Measurements from ENCODE around the gene RBM15. TPM values are rescaled to one million over a fixed set of nuclear protein-coding genes. Genes with fewer than 3 reads are reported as not detected.

RBM15 gene
- total and polyA plus RNA-seq, 4 experiments from 2014 or later: 6.8 to 51.4 (median 29.3) TPM

- intact Hi-C loops (cut with micrococcal nuclease): no loop called here
- H3K9me3 ChIP-seq (ENCODE audit: control insufficient read depth in 1 of 2, low read length in 2 of 2): no peaks in the 10 kb centered on the region
- peak overlapping the region in 1 of 2 donors; percentile 89 for H3K4me3 ChIP-seq (ENCODE audit: low read length in 2 of 2)
- H3K27ac Mint-ChIP-seq: peak overlapping the region in 2 of 7 donors; percentile 31 to 37
- peaks cover 75% of the 10 kb centered on the region for H3K4me1 ChIP-seq (ENCODE audit: insufficient read depth, low read length)
- H3K36me3 Mint-ChIP-seq: peaks cover 43 to 48% of the 10 kb centered on the region in 2 donors
- H3K4me1 Mint-ChIP-seq: peaks cover 44 to 79% (median 68%) of the 10 kb centered on the region in 4 donors
- CTCF ChIA-PET (ENCODE audit: partially characterized antibody): interaction anchor here (1.6 to 10.5 kb wide), 2 partner anchors 133 to 138 kb away, joined by 5 to 127 read pairs; partner anchors contain the start of gene KCNC4
- POLR2A ChIA-PET (ENCODE audit: partially characterized antibody): interaction anchor here (1.2 to 8.9 kb wide), 4 partner anchors 7 to 307 kb away, joined by 4 to 169 read pairs (median 52); partner anchors contain the start of genes KCNC4, LAMTOR5 and STRIP1
- DNase-seq: no peak
- no peak overlapping the region for H3K27ac ChIP-seq (ENCODE audit: low read depth, low read length)
- peak overlapping the region in 4 of 8 donors; percentile 15 to 70 (median 68) for H3K4me3 Mint-ChIP-seq
- no peaks in the 10 kb centered on the region for H3K27me3 ChIP-seq (ENCODE audit: insufficient read depth, low read length)
- H3K27me3 Mint-ChIP-seq: no peaks in the 10 kb centered on the region
- H3K9me3 Mint-ChIP-seq: peaks cover 0 to 2% (median 0%) of the 10 kb centered on the region in 8 donors
- peaks cover 18% of the 10 kb centered on the region for H3K36me3 ChIP-seq (ENCODE audit: insufficient read depth, low read length)
Measured at GRCh38 chr1:110341146-110341871, 2.1 kb downstream of the RBM15 start.

- H3K36me3 ChIP-seq (ENCODE audit: insufficient read depth, low read length): peaks cover 24% of the 10 kb centered on the region
- peaks cover 0 to 2% (median 0%) of the 10 kb centered on the region in 8 donors for H3K9me3 Mint-ChIP-seq
- H3K4me3 Mint-ChIP-seq: peak overlapping the region in 4 of 8 donors; percentile 67 to 72 (median 70)
- DNase-seq: no peak
- peaks cover 49 to 53% of the 10 kb centered on the region in 2 donors for H3K36me3 Mint-ChIP-seq
- ChIA-PET CTCF (ENCODE audit: partially characterized antibody) (interaction anchor here (1.6 to 10.5 kb wide), 2 partner anchors 134 to 138 kb away, joined by 5 to 127 read pairs; partner anchors contain the start of gene KCNC4), POLR2A (ENCODE audit: partially characterized antibody) (interaction anchor here (1.2 kb wide), 1 partner anchor 307 kb away, joined by 4 read pairs; the partner anchor contains the start of gene STRIP1)
- no peaks in the 10 kb centered on the region for H3K27me3 ChIP-seq (ENCODE audit: insufficient read depth, low read length)
- no peak overlapping the region for H3K4me3 ChIP-seq (ENCODE audit: low read length in 2 of 2)
- intact Hi-C loops (cut with micrococcal nuclease): no loop called here
- H3K27me3 Mint-ChIP-seq: no peaks in the 10 kb centered on the region
- H3K4me1 ChIP-seq (ENCODE audit: insufficient read depth, low read length): peaks cover 75% of the 10 kb centered on the region
- H3K9me3 ChIP-seq (ENCODE audit: control insufficient read depth in 1 of 2, low read length in 2 of 2): no peaks in the 10 kb centered on the region
- H3K27ac Mint-ChIP-seq: peak overlapping the region in 3 of 7 donors; percentile 39 to 69 (median 59)
- H3K27ac ChIP-seq (ENCODE audit: low read depth, low read length): no peak overlapping the region
- H3K4me1 Mint-ChIP-seq: peaks cover 47 to 79% (median 66%) of the 10 kb centered on the region in 4 donors
Measured at GRCh38 chr1:110341872-110342331, 2.7 kb downstream of the RBM15 start.

DNA sequence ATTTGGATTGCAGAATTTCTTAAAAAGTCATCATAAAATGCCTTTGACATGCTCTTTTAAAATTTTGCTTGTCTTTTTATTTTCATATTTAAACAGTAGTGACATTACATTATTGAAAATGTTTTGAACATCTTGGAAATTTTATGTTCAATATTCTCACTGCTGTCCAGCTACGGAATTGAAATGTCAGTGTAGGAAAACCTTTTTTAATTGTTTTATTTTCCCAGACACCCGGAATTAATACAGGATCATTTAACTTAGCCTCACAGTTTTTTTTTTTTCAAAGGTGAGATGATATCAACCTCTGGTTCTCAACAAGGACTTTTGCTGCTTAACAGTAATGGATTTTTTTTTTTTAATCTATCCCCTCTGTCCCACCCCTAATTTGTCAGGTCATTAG is 4.1 kb downstream of the RBM15 start:
- no peaks in the 10 kb centered on the region for H3K27me3 ChIP-seq (ENCODE audit: insufficient read depth, low read length)
- CTCF ChIA-PET (ENCODE audit: partially characterized antibody): no interaction called here
- no peak overlapping the region for H3K27ac ChIP-seq (ENCODE audit: low read depth, low read length)
- peak overlapping the region in 1 of 2 donors; percentile 25 for H3K4me3 ChIP-seq (ENCODE audit: low read length in 2 of 2)
- intact Hi-C loops (cut with micrococcal nuclease): no loop called here
- Mint-ChIP-seq H3K27ac (peak overlapping the region in 4 of 7 donors; percentile 16 to 65 (median 52)), H3K27me3 (no peaks in the 10 kb centered on the region), H3K4me3 (peak overlapping the region in 6 of 8 donors; percentile 34 to 87 (median 71)), H3K36me3 (peaks cover 58 to 61% of the 10 kb centered on the region in 2 donors), H3K9me3 (no peaks in the 10 kb centered on the region), H3K4me1 (peaks cover 56 to 83% (median 74%) of the 10 kb centered on the region in 4 donors)
- DNase-seq: no peak
- peaks cover 31% of the 10 kb centered on the region for H3K36me3 ChIP-seq (ENCODE audit: insufficient read depth, low read length)
- POLR2A ChIA-PET (ENCODE audit: partially characterized antibody): no interaction called here
- H3K9me3 ChIP-seq (ENCODE audit: control insufficient read depth in 1 of 2, low read length in 2 of 2): no peaks in the 10 kb centered on the region
- H3K4me1 ChIP-seq (ENCODE audit: insufficient read depth, low read length): peaks cover 80% of the 10 kb centered on the region

DNA sequence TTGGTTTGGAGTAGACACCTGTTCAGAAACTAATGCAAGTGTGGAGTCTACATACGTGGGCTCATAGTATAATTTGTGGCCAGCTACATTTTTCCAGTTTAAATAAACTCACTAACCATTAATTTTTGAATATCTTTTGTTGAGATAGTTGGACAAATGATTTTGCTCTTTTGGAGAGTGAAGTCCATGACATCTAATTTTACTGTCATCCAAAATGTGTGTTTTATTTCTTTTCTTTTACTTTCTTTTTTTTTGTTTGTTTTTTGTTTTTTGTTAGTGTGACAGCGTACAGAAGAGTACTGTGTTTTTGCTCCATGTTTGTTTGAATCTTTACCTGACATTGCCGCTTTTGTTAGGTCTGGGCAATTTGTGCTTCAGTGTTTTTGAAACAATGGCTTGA is 5.0 kb downstream of the RBM15 start:
- Mint-ChIP-seq H3K27me3 (no peaks in the 10 kb centered on the region), H3K27ac (peak overlapping the region in 5 of 7 donors; percentile 38 to 61 (median 47)), H3K9me3 (no peaks in the 10 kb centered on the region), H3K4me3 (peak overlapping the region in 7 of 8 donors; percentile 40 to 87 (median 70)), H3K4me1 (peaks cover 64 to 92% (median 81%) of the 10 kb centered on the region in 4 donors), H3K36me3 (peaks cover 58 to 64% of the 10 kb centered on the region in 2 donors)
- H3K27me3 ChIP-seq (ENCODE audit: insufficient read depth, low read length): no peaks in the 10 kb centered on the region
- H3K9me3 ChIP-seq (ENCODE audit: control insufficient read depth in 1 of 2, low read length in 2 of 2): no peaks in the 10 kb centered on the region
- H3K27ac ChIP-seq (ENCODE audit: low read depth, low read length): no peak overlapping the region
- ChIA-PET POLR2A (ENCODE audit: partially characterized antibody) (no interaction called here), CTCF (ENCODE audit: partially characterized antibody) (no interaction called here)
- peaks cover 89% of the 10 kb centered on the region for H3K4me1 ChIP-seq (ENCODE audit: insufficient read depth, low read length)
- intact Hi-C loops (cut with micrococcal nuclease): no loop called here
- DNase-seq: no peak
- no peak overlapping the region for H3K4me3 ChIP-seq (ENCODE audit: low read length in 2 of 2)
- H3K36me3 ChIP-seq (ENCODE audit: insufficient read depth, low read length): peaks cover 31% of the 10 kb centered on the region

DNA sequence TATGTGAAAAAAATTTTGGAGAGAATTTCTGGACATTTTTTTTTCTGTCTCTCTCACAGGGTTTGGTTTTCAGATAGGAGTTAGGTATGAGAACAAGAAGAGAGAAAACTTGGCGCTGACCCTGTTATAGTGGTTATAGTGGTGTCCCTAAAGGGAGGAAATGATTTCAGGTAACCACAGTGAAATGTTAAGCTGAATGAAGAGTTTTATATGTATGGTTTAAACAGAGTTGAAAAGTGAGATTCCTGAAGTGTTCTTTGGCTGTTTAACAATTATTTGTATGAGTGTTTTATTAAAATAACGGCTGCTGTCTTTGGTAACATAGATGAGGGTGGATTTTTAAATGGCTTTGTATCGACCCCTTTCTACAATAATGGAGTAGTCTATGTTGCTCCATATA is 6.3 kb downstream of the RBM15 start:
- Mint-ChIP-seq H3K36me3 (peaks cover 58 to 59% of the 10 kb centered on the region in 2 donors), H3K27me3 (no peaks in the 10 kb centered on the region), H3K4me1 (peaks cover 68 to 97% (median 84%) of the 10 kb centered on the region in 4 donors), H3K9me3 (no peaks in the 10 kb centered on the region), H3K27ac (peak overlapping the region in 5 of 7 donors; percentile 15 to 61 (median 24)), H3K4me3 (peak overlapping the region in 6 of 8 donors; percentile 5 to 62 (median 33))
- Histone ChIP-seq H3K4me3 (ENCODE audit: low read length in 2 of 2) (no peak overlapping the region), H3K27me3 (ENCODE audit: insufficient read depth, low read length) (no peaks in the 10 kb centered on the region), H3K4me1 (ENCODE audit: insufficient read depth, low read length) (peaks cover 95% of the 10 kb centered on the region), H3K36me3 (ENCODE audit: insufficient read depth, low read length) (peaks cover 31% of the 10 kb centered on the region), H3K9me3 (ENCODE audit: control insufficient read depth in 1 of 2, low read length in 2 of 2) (no peaks in the 10 kb centered on the region), H3K27ac (ENCODE audit: low read depth, low read length) (no peak overlapping the region)
- no peak for DNase-seq
- POLR2A ChIA-PET (ENCODE audit: partially characterized antibody): no interaction called here
- intact Hi-C loops (cut with micrococcal nuclease): no loop called here
- CTCF ChIA-PET (ENCODE audit: partially characterized antibody): interaction anchor here (1.3 to 1.5 kb wide), 2 partner anchors 63 to 138 kb away, joined by 4 read pairs; no protein-coding TSS in a partner anchor

- no peaks in the 10 kb centered on the region for H3K27me3 ChIP-seq (ENCODE audit: insufficient read depth, low read length)
- H3K36me3 ChIP-seq (ENCODE audit: insufficient read depth, low read length): peaks cover 19% of the 10 kb centered on the region
- Mint-ChIP-seq H3K4me3 (peak overlapping the region in 3 of 8 donors; percentile 0 to 26 (median 22)), H3K4me1 (peaks cover 69 to 97% (median 84%) of the 10 kb centered on the region in 4 donors), H3K27ac (peak overlapping the region in 2 of 7 donors; percentile 1 to 66), H3K36me3 (peaks cover 50 to 56% of the 10 kb centered on the region in 2 donors), H3K27me3 (no peaks in the 10 kb centered on the region), H3K9me3 (no peaks in the 10 kb centered on the region)
- POLR2A ChIA-PET (ENCODE audit: partially characterized antibody): interaction anchor here (4.3 kb wide), 1 partner anchor 8 kb away, joined by 43 read pairs; the partner anchor contains the start of gene RBM15
- intact Hi-C loops (cut with micrococcal nuclease): no loop called here
- no peak for DNase-seq
- peaks cover 95% of the 10 kb centered on the region for H3K4me1 ChIP-seq (ENCODE audit: insufficient read depth, low read length)
- no peaks in the 10 kb centered on the region for H3K9me3 ChIP-seq (ENCODE audit: control insufficient read depth in 1 of 2, low read length in 2 of 2)
- CTCF ChIA-PET (ENCODE audit: partially characterized antibody): interaction anchor here (1.3 to 1.5 kb wide), 2 partner anchors 62 to 139 kb away, joined by 4 read pairs; no protein-coding TSS in a partner anchor
- no peak overlapping the region for H3K27ac ChIP-seq (ENCODE audit: low read depth, low read length)
- H3K4me3 ChIP-seq (ENCODE audit: low read length in 2 of 2): no peak overlapping the region
Measured at GRCh38 chr1:110346690-110347089, 7.5 kb downstream of the RBM15 start.
